ENCODE measurements around the gene WDR72. TPM values are rescaled to one million over a fixed set of nuclear protein-coding genes. Genes with fewer than 3 reads are reported as not detected.

Gene WDR72
- total and polyA plus RNA-seq, 7 experiments from 2014 or later: not detected

- Mint-ChIP-seq H3K36me3 (no peaks in the 10 kb centered on the region), H3K27me3 (peaks cover 0 to 16% (median 8%) of the 10 kb centered on the region in 5 donors), H3K9me3 (peaks cover 0 to 4% (median 0%) of the 10 kb centered on the region in 11 donors), H3K4me3 (no peak overlapping the region), H3K27ac (no peak overlapping the region), H3K4me1 (no peaks in the 10 kb centered on the region)
- no peaks in the 10 kb centered on the region for H3K36me3 ChIP-seq (ENCODE audit: control insufficient read depth in 2 of 3, insufficient read depth in 3 of 3, low read length in 3 of 3)
- H3K4me3 ChIP-seq (ENCODE audit: low read length): no peak overlapping the region
- DNase-seq (no peak), ATAC-seq (no peak)
- ChIA-PET POLR2A (no interaction called here), CTCF (no interaction called here)
- H3K27me3 ChIP-seq (ENCODE audit: control insufficient read depth in 2 of 2, insufficient read depth in 2 of 2, low read length in 2 of 2): no peaks in the 10 kb centered on the region
- no peak overlapping the region for H3K27ac ChIP-seq (ENCODE audit: low read depth, low read length)
- no peaks in the 10 kb centered on the region for H3K9me3 ChIP-seq (ENCODE audit: control insufficient read depth in 2 of 3, low read length in 3 of 3)
- no peaks in the 10 kb centered on the region for H3K4me1 ChIP-seq (ENCODE audit: control insufficient read depth in 2 of 2, insufficient read depth in 2 of 2, low read length in 2 of 2)
- intact Hi-C loops (cut with micrococcal nuclease): no loop called here
Measured at GRCh38 chr15:53648934-53649333, 110.5 kb downstream of the WDR72 start.

GRCh38 chr15:53644660-53645059 lies 114.8 kb downstream of the WDR72 start:
- ATAC-seq: no peak
- Mint-ChIP-seq H3K36me3 (no peaks in the 10 kb centered on the region), H3K4me1 (no peaks in the 10 kb centered on the region), H3K27ac (no peak overlapping the region), H3K27me3 (peaks cover 0 to 16% (median 2%) of the 10 kb centered on the region in 5 donors), H3K4me3 (no peak overlapping the region), H3K9me3 (peaks cover 0 to 3% (median 0%) of the 10 kb centered on the region in 11 donors)
- Histone ChIP-seq H3K27ac (ENCODE audit: low read depth, low read length) (no peak overlapping the region), H3K9me3 (ENCODE audit: control insufficient read depth in 2 of 3, low read length in 3 of 3) (no peaks in the 10 kb centered on the region), H3K36me3 (ENCODE audit: control insufficient read depth in 2 of 3, insufficient read depth in 3 of 3, low read length in 3 of 3) (no peaks in the 10 kb centered on the region), H3K4me3 (ENCODE audit: low read length) (no peak overlapping the region), H3K27me3 (ENCODE audit: control insufficient read depth in 2 of 2, insufficient read depth in 2 of 2, low read length in 2 of 2) (no peaks in the 10 kb centered on the region), H3K4me1 (ENCODE audit: control insufficient read depth in 2 of 2, insufficient read depth in 2 of 2, low read length in 2 of 2) (no peaks in the 10 kb centered on the region)
- ChIA-PET POLR2A (no interaction called here), CTCF (no interaction called here)
- intact Hi-C loops (cut with micrococcal nuclease): no loop called here
- no peak for DNase-seq

- H3K4me1 ChIP-seq (ENCODE audit: control insufficient read depth in 2 of 2, insufficient read depth in 2 of 2, low read length in 2 of 2): no peaks in the 10 kb centered on the region
- H3K9me3 ChIP-seq (ENCODE audit: control insufficient read depth in 2 of 3, low read length in 3 of 3): peaks cover 0 to 10% (median 4%) of the 10 kb centered on the region in 3 experiments
- intact Hi-C loops (cut with micrococcal nuclease): no loop called here
- H3K4me1 Mint-ChIP-seq: no peaks in the 10 kb centered on the region
- no peak overlapping the region for H3K27ac Mint-ChIP-seq
- ATAC-seq (no peak), DNase-seq (no peak)
- peaks cover 0 to 11% (median 4%) of the 10 kb centered on the region in 5 donors for H3K27me3 Mint-ChIP-seq
- H3K36me3 ChIP-seq (ENCODE audit: control insufficient read depth in 2 of 3, insufficient read depth in 3 of 3, low read length in 3 of 3): no peaks in the 10 kb centered on the region
- CTCF ChIA-PET: no interaction called here
- no peaks in the 10 kb centered on the region for H3K27me3 ChIP-seq (ENCODE audit: control insufficient read depth in 2 of 2, insufficient read depth in 2 of 2, low read length in 2 of 2)
- H3K9me3 Mint-ChIP-seq: peaks cover 0 to 25% (median 10%) of the 10 kb centered on the region in 11 donors
- H3K36me3 Mint-ChIP-seq: no peaks in the 10 kb centered on the region
- H3K4me3 Mint-ChIP-seq: no peak overlapping the region
- POLR2A ChIA-PET: no interaction called here
- no peak overlapping the region for H3K27ac ChIP-seq (ENCODE audit: low read depth, low read length)
- no peak overlapping the region for H3K4me3 ChIP-seq (ENCODE audit: low read length)
Measured at GRCh38 chr15:53634517-53635106, 124.9 kb downstream of the WDR72 start.

- ChIA-PET CTCF (no interaction called here), POLR2A (no interaction called here)
- no peak overlapping the region for H3K4me3 ChIP-seq (ENCODE audit: low read length)
- no peak overlapping the region for H3K4me3 Mint-ChIP-seq
- no peaks in the 10 kb centered on the region for H3K4me1 Mint-ChIP-seq
- no peaks in the 10 kb centered on the region for H3K27me3 ChIP-seq (ENCODE audit: control insufficient read depth in 2 of 2, insufficient read depth in 2 of 2, low read length in 2 of 2)
- H3K36me3 ChIP-seq (ENCODE audit: control insufficient read depth in 2 of 3, insufficient read depth in 3 of 3, low read length in 3 of 3): no peaks in the 10 kb centered on the region
- peaks cover 3 to 14% (median 7%) of the 10 kb centered on the region in 11 donors for H3K9me3 Mint-ChIP-seq
- no peaks in the 10 kb centered on the region for H3K36me3 Mint-ChIP-seq
- H3K27ac ChIP-seq (ENCODE audit: low read depth, low read length): no peak overlapping the region
- DNase-seq (no peak), ATAC-seq (no peak)
- H3K27me3 Mint-ChIP-seq: peaks cover 0 to 4% (median 0%) of the 10 kb centered on the region in 5 donors
- H3K4me1 ChIP-seq (ENCODE audit: control insufficient read depth in 2 of 2, insufficient read depth in 2 of 2, low read length in 2 of 2): no peaks in the 10 kb centered on the region
- H3K27ac Mint-ChIP-seq: no peak overlapping the region
- H3K9me3 ChIP-seq (ENCODE audit: control insufficient read depth in 2 of 3, low read length in 3 of 3): peaks cover 0 to 5% (median 4%) of the 10 kb centered on the region in 3 experiments
- intact Hi-C loops (cut with micrococcal nuclease): no loop called here
Measured at GRCh38 chr15:53627279-53627678, 132.2 kb downstream of the WDR72 start.

- DNase-seq (no peak), ATAC-seq (no peak)
- H3K27ac Mint-ChIP-seq: no peak overlapping the region
- ChIA-PET POLR2A (no interaction called here), CTCF (no interaction called here)
- no peaks in the 10 kb centered on the region for H3K36me3 Mint-ChIP-seq
- Histone ChIP-seq H3K9me3 (ENCODE audit: control insufficient read depth in 2 of 3, low read length in 3 of 3) (peaks cover 0 to 4% (median 0%) of the 10 kb centered on the region in 3 experiments), H3K27me3 (ENCODE audit: control insufficient read depth in 2 of 2, insufficient read depth in 2 of 2, low read length in 2 of 2) (no peaks in the 10 kb centered on the region), H3K4me1 (ENCODE audit: control insufficient read depth in 2 of 2, insufficient read depth in 2 of 2, low read length in 2 of 2) (no peaks in the 10 kb centered on the region), H3K36me3 (ENCODE audit: control insufficient read depth in 2 of 3, insufficient read depth in 3 of 3, low read length in 3 of 3) (no peaks in the 10 kb centered on the region), H3K4me3 (ENCODE audit: low read length) (no peak overlapping the region), H3K27ac (ENCODE audit: low read depth, low read length) (no peak overlapping the region)
- H3K9me3 Mint-ChIP-seq: peaks cover 0 to 7% (median 3%) of the 10 kb centered on the region in 11 donors
- no peaks in the 10 kb centered on the region for H3K4me1 Mint-ChIP-seq
- peaks cover 0 to 7% (median 0%) of the 10 kb centered on the region in 5 donors for H3K27me3 Mint-ChIP-seq
- intact Hi-C loops (cut with micrococcal nuclease): no loop called here
- H3K4me3 Mint-ChIP-seq: no peak overlapping the region
Measured at GRCh38 chr15:53625962-53626845, 133.3 kb downstream of the WDR72 start.

GRCh38 chr15:53625260-53625659 lies 134.2 kb downstream of the WDR72 start:
- ATAC-seq (no peak), DNase-seq (no peak)
- intact Hi-C loops (cut with micrococcal nuclease): no loop called here
- H3K9me3 Mint-ChIP-seq: peaks cover 0 to 4% (median 0%) of the 10 kb centered on the region in 11 donors
- H3K27ac Mint-ChIP-seq: no peak overlapping the region
- Histone ChIP-seq H3K36me3 (ENCODE audit: control insufficient read depth in 2 of 3, insufficient read depth in 3 of 3, low read length in 3 of 3) (no peaks in the 10 kb centered on the region), H3K4me3 (ENCODE audit: low read length) (no peak overlapping the region), H3K4me1 (ENCODE audit: control insufficient read depth in 2 of 2, insufficient read depth in 2 of 2, low read length in 2 of 2) (no peaks in the 10 kb centered on the region), H3K9me3 (ENCODE audit: control insufficient read depth in 2 of 3, low read length in 3 of 3) (peaks cover 0 to 4% (median 0%) of the 10 kb centered on the region in 3 experiments), H3K27me3 (ENCODE audit: control insufficient read depth in 2 of 2, insufficient read depth in 2 of 2, low read length in 2 of 2) (no peaks in the 10 kb centered on the region), H3K27ac (ENCODE audit: low read depth, low read length) (no peak overlapping the region)
- H3K4me1 Mint-ChIP-seq: no peaks in the 10 kb centered on the region
- H3K4me3 Mint-ChIP-seq: no peak overlapping the region
- no peaks in the 10 kb centered on the region for H3K36me3 Mint-ChIP-seq
- H3K27me3 Mint-ChIP-seq: peaks cover 0 to 7% (median 4%) of the 10 kb centered on the region in 5 donors
- ChIA-PET POLR2A (no interaction called here), CTCF (no interaction called here)
